SIG-M5 treated with dmso at 0.1 percent for 504 hours (cell line): Measurements from ENCODE around the gene GOLT1B.

Experiments used
- DNase-seq: peaks from one replicate; lab custom pipeline; 2025; ENCODE audit not compliant: unreplicated experiment; lab: John Stamatoyannopoulos, UW

The GOLT1B gene

DNA sequence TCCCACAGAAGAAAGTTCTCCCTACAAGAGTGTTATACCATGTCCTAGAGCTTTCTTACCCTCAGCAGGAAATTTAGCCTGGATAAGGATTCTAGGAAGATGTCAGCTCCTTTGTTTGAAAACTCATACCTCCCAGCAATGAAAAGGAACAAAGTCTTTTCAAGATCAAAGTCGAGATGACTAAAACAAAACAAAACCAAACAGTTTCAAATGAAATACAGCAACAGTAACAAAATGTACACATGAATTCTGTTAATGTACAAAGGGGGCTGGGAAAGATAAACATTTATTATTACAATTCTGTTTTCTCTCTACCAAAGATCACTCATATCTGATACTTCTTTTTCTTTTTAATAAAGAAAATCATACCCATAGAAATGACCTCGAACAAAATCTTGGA is 61.3 kb downstream of the GOLT1B start:
- DNase-seq = no peak

DNA sequence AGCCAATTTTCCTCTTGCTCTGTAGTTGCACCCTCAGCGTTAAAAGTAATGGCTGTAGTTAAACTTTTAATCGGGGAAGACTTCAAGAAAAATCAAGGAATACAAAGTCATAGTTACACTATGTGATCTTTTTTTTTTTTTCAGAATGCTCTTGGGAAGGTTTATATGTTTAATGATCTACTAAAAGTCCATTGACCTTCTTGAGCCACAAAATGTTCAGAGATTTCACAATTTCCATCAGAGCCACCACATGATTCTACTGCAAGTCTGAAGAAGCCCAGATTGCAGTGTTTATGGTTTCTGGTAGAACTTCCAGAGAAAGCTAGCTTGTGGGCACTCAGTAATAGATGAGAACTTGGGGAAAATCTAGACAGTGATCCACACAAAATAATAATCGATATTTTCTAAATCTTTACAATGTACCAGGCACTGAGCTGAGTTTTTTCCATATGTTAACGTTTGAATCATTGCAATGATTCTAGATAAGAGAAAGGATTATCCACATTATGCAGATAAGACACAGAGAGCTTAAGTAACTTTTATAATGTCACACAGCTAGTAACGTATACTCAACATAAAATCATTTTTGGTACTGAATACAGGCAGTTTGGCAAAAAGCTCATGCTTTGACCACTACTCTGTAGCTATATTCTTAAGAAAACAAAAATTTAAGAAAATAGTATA is 64.8 kb downstream of the GOLT1B start:
- no peak for DNase-seq

DNA sequence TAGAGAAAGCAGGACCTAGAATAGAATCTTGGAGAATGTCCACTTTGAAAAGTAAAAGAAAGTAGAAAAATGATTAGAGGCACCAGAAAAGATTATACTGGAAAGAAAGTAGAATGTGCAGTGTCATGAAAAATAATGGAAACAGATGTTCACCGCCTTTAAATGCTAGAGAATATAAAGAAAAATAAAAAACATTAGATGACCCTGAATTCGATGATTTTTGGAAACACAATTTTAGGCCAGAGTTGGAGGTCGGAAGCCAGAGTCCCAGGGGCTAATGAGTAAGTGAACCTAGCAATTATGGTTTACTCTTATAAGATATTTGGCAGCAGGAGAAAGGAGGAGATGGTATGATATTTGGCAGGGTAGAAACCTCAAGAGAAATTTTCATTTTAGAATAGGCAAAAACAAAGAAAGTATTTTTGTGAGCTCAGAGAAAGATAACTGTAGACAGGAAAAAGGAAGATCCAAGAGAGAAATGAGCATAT is 65.4 kb downstream of the GOLT1B start:
- no peak for DNase-seq
